Thyroid gland (tissue), 4 donors: ENCODE measurements around the gene SPRY1.

Experiments
- CTCF ChIP-seq, 6 experiments: fragments of 200-600 bp in 3 of 6; fragments of 450-650 bp in 3 of 6; sonication (generic) in 3 of 6; IDR thresholded peaks; one replicate each; pipeline ENCODE4 v1.5.1; 2016 to 2019; ENCODE audit warnings: antibody characterized with exemption in 6 of 6, mild to moderate bottlenecking in 2 of 6, inconsistent platforms in 1 of 6, moderate library complexity in 1 of 6
- POLR2A ChIP-seq, 2 donors: fragments of 450-650 bp; IDR thresholded peaks; one replicate each; pipeline ENCODE4 v1.6.1; 2017; ENCODE audit warnings: antibody characterized with exemption in 2 of 2, mild to moderate bottlenecking in 2 of 2, moderate library complexity in 1 of 2

- TF ChIP-seq CTCF (IDR thresholded peaks at IDR 0.05) (no peak), POLR2A (IDR thresholded peaks at IDR 0.05) (no peak)
Observed at GRCh38 chr4:123363729-123364128, 32.9 kb upstream of the SPRY1 start.
